Frontal cortex (tissue), 4 donors: ENCODE results near the gene GGNBP2. TPM values are rescaled to one million over a fixed set of nuclear protein-coding genes. Genes with fewer than 3 reads are reported as not detected.
"Not testable (repeated sequence)": the region's sequence is repeated elsewhere in the genome, so short reads cannot be mapped to it uniquely, and the experiment has no call there.

ENCODE experiments used
- DNase-seq, 2 donors: peaks; one replicate each; pipeline ENCODE4 v3.0.0; 2012; ENCODE audit warnings: low spot score in 2 of 2
- FAIRE-seq: peaks from 2 replicates; lab custom pipeline; 2012; peaks lifted over from hg19 to GRCh38; lab: Jason Lieb, UNC
- total RNA-seq: library from RNA; depleted of rRNA; stranded (reverse); fragments of >200 nt; gene quantifications from one replicate; pipeline ENCODE4 v1.2.3, GENCODE V29; 2014
- donor health status: control.
- donor health status: control.
- donor health status: control.

GGNBP2 gene, protein sequence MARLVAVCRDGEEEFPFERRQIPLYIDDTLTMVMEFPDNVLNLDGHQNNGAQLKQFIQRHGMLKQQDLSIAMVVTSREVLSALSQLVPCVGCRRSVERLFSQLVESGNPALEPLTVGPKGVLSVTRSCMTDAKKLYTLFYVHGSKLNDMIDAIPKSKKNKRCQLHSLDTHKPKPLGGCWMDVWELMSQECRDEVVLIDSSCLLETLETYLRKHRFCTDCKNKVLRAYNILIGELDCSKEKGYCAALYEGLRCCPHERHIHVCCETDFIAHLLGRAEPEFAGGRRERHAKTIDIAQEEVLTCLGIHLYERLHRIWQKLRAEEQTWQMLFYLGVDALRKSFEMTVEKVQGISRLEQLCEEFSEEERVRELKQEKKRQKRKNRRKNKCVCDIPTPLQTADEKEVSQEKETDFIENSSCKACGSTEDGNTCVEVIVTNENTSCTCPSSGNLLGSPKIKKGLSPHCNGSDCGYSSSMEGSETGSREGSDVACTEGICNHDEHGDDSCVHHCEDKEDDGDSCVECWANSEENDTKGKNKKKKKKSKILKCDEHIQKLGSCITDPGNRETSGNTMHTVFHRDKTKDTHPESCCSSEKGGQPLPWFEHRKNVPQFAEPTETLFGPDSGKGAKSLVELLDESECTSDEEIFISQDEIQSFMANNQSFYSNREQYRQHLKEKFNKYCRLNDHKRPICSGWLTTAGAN
- total RNA-seq: 67.7 TPM

DNA sequence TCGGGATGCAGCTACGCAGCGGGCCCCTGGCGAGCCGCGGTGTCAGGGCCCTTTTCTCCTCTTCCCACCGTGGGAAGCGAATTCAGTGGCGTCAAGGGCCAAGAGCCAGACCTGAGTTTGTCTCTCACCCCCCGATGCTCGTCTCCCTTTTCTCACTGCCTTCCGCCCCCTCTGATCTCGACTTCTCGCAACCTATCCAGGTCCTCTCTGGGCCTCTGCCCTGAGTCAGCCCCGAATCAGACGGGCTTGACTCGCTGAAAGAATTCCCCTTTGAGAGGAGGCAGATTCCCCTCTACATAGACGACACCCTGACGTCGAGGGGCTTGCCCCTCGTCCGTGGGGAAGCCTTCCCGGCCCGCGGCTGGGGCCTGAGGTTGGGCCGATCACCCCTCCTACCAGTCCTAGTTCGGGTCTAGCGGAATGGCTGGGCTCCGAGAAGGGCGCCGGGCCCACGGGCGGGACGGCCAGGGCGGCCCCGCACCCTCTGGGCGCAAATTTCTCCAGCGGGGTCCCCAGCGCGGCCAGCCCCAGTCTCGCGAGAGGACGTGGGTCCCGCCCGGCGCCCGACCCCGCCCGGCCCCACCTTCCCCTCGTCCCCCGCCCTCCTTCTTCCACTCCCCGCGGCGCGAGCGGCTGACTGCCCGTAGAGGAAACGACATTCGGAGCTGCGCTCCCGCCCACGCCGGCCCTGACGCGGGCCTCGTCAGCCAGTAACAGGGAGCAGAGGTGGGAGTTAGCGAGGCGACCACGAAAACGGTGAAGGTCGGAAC is at the start of gene GGNBP2:
TSS of gene GGNBP2 (plus strand) at position 613 of the 770 bp plus-strand sequence. CDS start 806 bp downstream, outside the sequence.
- DNase-seq: peak; percentile 90
- no peak for FAIRE-seq

GRCh38 chr17:36495076-36495578 is 49.6 kb upstream of the GGNBP2 start:
- DNase-seq: no peak
- no peak for FAIRE-seq

DNA sequence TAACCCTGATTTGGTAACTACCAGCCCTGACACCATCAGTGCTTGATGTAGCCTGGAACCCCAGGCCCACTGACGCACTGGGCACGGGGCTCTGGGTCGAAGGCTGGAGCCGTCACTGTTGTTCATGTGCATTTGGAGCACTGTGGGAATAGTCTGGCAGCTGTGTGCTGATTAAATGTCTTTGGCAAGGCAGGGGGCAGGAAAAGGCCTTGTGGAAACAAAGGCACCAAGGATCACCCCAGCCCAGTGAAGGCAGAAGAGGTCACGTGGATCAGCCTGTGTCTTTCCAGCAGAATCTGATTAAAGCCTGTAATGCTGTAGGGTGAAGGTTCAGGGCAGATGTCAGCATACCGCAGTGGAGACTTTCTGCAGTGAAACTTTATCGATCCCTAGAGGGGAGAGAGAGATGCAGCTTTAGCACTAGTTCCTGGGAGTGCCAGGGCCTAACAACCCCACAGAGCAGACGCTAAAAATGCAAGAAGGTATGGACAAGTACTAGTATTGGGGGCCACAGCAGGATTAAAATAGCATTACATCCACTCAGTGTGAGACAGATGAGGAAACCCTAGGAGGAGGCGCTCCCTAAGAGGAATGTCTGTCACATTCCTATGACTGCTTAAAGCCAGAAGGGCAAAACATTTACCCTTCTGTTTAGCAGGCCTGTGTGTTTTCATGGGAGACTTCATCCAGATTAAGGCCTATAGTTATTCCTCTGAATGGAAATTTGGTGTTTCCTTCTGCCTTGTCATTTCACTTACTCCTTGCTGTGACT is 48.5 kb upstream of the GGNBP2 start:
- DNase-seq (peak in 1 of 2 donors; percentile 40), FAIRE-seq (no peak)

GRCh38 chr17:36498155-36498554 is 46.6 kb upstream of the GGNBP2 start:
- FAIRE-seq (no peak), DNase-seq (no peak)

GRCh38 chr17:36498560-36499300 is 46.0 kb upstream of the GGNBP2 start:
- no peak for DNase-seq
- no peak for FAIRE-seq

GRCh38 chr17:36500745-36501225 is 43.9 kb upstream of the GGNBP2 start:
- DNase-seq (no peak), FAIRE-seq (no peak)

- no peak for DNase-seq
- FAIRE-seq: no peak
Observed at GRCh38 chr17:36501351-36501750, 43.4 kb upstream of the GGNBP2 start.

DNA sequence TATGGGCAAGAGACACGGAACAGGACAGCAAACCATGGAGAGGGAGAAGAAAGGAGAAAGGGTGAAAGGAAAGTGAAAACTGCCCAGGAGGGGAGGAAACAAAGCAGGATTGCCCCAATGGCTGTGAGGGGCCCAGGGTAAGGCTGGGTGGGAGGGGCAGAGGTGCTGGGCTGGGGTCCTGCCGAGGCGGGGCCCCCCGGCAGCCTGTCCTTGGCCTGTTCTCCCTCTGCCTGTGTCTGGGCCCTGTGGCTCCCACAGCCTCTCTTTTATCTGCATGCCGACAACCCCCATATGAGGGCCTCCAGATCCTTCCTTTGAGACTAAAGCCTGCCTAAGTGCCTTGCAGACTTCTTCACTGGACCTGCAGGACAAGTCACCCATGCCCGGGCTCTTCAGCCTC is 42.8 kb upstream of the GGNBP2 start:
- FAIRE-seq: no peak
- DNase-seq: no peak

GRCh38 chr17:36503456-36504155 is 41.1 kb upstream of the GGNBP2 start:
- DNase-seq (no peak), FAIRE-seq (no peak)

DNA sequence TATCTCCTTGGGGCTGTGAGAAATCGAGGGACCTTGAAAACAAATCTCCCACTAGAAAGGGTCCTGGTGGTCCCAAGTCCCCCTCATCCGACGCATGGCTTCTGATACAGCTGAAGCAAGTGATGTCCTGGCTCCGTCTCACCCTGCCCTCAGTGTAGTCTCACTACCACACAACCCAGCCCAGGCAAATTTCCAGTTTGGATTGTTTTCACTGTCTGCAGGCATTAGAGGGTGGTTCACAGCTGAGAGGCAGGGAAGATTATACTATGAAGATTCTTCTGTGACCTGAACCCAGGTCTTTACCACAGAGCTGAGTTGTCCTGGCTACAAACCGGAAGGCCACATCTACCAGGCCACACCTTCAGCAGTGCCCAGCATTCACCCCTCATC is 40.6 kb upstream of the GGNBP2 start:
- FAIRE-seq (no peak), DNase-seq (no peak)

DNA sequence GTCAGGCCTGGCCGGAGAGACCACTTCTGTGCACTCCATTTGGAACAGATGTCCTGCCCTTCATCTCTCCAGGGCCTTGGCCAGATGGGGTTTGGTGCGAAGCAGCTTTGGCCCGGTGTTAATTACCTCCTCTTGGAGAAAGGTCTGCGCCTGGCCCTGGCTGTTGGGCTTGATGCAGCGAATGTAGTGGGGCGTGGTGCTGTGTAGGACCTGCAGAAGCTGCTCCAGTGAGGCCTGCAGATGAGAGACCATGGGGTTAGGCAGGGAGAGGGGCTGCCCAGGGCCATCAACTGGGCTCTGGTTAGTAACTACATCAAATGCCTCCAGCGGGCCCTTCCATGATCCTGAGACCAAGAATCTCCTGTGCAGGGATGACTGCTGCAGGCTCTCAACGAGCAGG is 39.5 kb upstream of the GGNBP2 start:
- DNase-seq (no peak), FAIRE-seq (no peak)

DNA sequence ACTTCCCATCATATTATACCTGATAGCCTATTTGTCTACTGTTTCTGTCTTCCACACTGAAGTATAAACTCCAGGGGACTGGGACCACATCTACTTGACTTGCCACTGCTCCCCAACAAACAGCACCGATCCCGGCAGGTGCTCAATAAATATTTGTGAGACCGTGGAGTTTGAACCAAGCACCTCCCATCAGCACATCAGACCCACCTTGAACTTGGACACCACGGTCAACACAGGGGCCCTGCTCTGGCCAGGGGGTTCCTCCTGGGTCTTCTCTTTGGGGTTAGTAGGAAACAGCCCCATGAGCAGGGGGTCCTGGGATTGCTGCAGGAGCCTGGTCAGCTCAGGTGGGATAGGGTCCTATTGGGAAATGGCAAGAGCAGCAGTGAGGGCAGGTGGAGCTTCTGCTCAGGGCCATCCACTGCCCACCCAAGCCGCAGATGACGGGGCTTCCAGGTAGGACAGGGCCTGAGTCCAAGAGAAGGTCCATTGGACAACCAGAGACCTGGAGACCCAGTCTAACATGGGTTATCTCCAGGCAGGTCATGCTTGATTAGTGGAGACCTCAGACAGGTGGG is 38.4 kb upstream of the GGNBP2 start:
- no peak for FAIRE-seq
- DNase-seq: no peak

DNA sequence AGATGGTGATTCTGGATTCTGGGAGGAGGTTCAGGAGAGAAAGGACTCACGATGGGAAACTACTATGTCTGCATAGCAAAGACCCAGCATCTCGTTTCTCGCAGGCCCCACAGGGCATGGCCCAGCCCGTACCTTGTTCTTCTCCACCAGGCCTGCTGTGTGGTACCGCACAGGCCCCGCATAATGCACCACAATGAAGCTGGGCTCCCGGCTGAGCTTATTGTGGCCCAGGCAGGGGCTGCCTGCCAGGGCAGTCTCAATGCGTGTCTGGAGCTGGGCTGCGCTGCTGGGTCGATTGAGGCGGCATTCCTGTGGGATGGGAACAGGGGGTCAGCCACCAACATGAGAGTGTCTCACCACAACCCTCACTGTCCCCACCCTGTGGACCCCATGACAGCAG is 37.9 kb upstream of the GGNBP2 start:
- DNase-seq (no peak), FAIRE-seq (no peak)

GRCh38 chr17:36507266-36507665 is 37.5 kb upstream of the GGNBP2 start:
- FAIRE-seq: no peak
- DNase-seq: no peak

GRCh38 chr17:36508439-36508838 is 36.3 kb upstream of the GGNBP2 start:
- FAIRE-seq, DNase-seq: not testable (repeated sequence)

GRCh38 chr17:36509272-36509985 is 35.3 kb upstream of the GGNBP2 start:
- no peak for FAIRE-seq

GRCh38 chr17:36510636-36511035 is 34.1 kb upstream of the GGNBP2 start:
- FAIRE-seq (no peak), DNase-seq (no peak)

More at GRCh38 chr17:36509272-36509985, 35.3 kb upstream of the GGNBP2 start:
- DNase-seq: no peak
